Activated naive CD4-positive, alpha-beta T cell treated with anti-CD3 and anti-CD28 coated beads, Interleukin-2, amount 50 U/mL, for 16 hours (primary cell): ENCODE results near the gene DCLRE1B.
"Not testable (repeated sequence)": the region's sequence is repeated elsewhere in the genome, so short reads cannot be mapped to it uniquely, and the experiment has no call there.

Experiments
- DNase-seq: peaks from one replicate; pipeline ENCODE4 v3.0.0-alpha.2; 2020

Gene DCLRE1B

GRCh38 chr1:113928941-113929749 lies 24.0 kb downstream of the DCLRE1B start, which contains the start of gene HIPK1:
Gene HIPK1, plus strand, starts transcription at chr1:113929324.
- DNase-seq = peak; percentile 95

GRCh38 chr1:113929750-113930498 lies 24.8 kb downstream of the DCLRE1B start:
- peak; percentile 61 for DNase-seq

- peak; percentile 32 for DNase-seq
Observed at GRCh38 chr1:113930499-113931161, 25.5 kb downstream of the DCLRE1B start.

- no peak for DNase-seq
Observed at GRCh38 chr1:113931451-113931851, 26.3 kb downstream of the DCLRE1B start.

- no peak for DNase-seq
Observed at GRCh38 chr1:113934006-113934405, 28.9 kb downstream of the DCLRE1B start.

GRCh38 chr1:113934511-113935055 lies 29.5 kb downstream of the DCLRE1B start:
- DNase-seq = no peak

GRCh38 chr1:113935176-113935575 lies 30.1 kb downstream of the DCLRE1B start:
- no peak for DNase-seq

GRCh38 chr1:113935970-113936369 lies 30.8 kb downstream of the DCLRE1B start:
- DNase-seq = no peak

- no peak for DNase-seq
Observed at GRCh38 chr1:113937146-113937545, 32.0 kb downstream of the DCLRE1B start.

- DNase-seq = no peak
Observed at GRCh38 chr1:113938192-113938591, 33.1 kb downstream of the DCLRE1B start.

- no peak for DNase-seq
Observed at GRCh38 chr1:113940365-113941244, 35.5 kb downstream of the DCLRE1B start.

- DNase-seq = no peak
Observed at GRCh38 chr1:113941245-113941559, 36.1 kb downstream of the DCLRE1B start.

GRCh38 chr1:113942527-113942926 lies 37.4 kb downstream of the DCLRE1B start:
- DNase-seq = no peak

- no peak for DNase-seq
Observed at GRCh38 chr1:113943028-113943811, 38.1 kb downstream of the DCLRE1B start.

GRCh38 chr1:113945329-113945728 lies 40.2 kb downstream of the DCLRE1B start:
- DNase-seq = no peak

GRCh38 chr1:113946112-113946511 lies 41.0 kb downstream of the DCLRE1B start:
- no peak for DNase-seq

GRCh38 chr1:113946678-113947387 lies 41.7 kb downstream of the DCLRE1B start:
- DNase-seq = no peak

- no peak for DNase-seq
Observed at GRCh38 chr1:113947388-113948107, 42.4 kb downstream of the DCLRE1B start.

GRCh38 chr1:113948151-113948550 lies 43.0 kb downstream of the DCLRE1B start:
- DNase-seq = not testable (repeated sequence)

GRCh38 chr1:113949007-113949406 lies 43.9 kb downstream of the DCLRE1B start:
- DNase-seq = no peak
